ENCODE data around the gene RPL5. TPM values are rescaled to one million over a fixed set of nuclear protein-coding genes. Genes with fewer than 3 reads are reported as not detected.
A peak's percentile ranks its signal among the peaks of the same experiment; 100 is the strongest.

RPL5 gene
- total RNA-seq, 6 experiments from 2014 or later: 225 to 532 (median 294) TPM

GRCh38 chr1:92786111-92786901 lies 45.5 kb upstream of the RPL5 start:
- Histone ChIP-seq H3K27me3 (no peaks in the 10 kb centered on the region), H3K27ac (peak overlapping the region; percentile 87 to 93 (median 90)), H3K4me3 (no peak overlapping the region), H3K4me1 (peaks cover 0 to 7% (median 2%) of the 10 kb centered on the region in 4 donors), H3K9me3 (no peaks in the 10 kb centered on the region), H3K36me3 (no peaks in the 10 kb centered on the region)
- intact Hi-C loops (cut with DNase I): no loop called here
- ATAC-seq: no peak
- 77% methylated on average over 5 of the region's 5 CpGs for WGBS (ENCODE audit: insufficient coverage, low coverage, low lambda C conversion rate, missing lambda C conversion rate)
- no peak for DNase-seq
- TF ChIP-seq POLR2A (IDR thresholded peaks at IDR 0.05): no peak
- no peak for TF ChIP-seq CTCF (IDR thresholded peaks at IDR 0.05)

DNA sequence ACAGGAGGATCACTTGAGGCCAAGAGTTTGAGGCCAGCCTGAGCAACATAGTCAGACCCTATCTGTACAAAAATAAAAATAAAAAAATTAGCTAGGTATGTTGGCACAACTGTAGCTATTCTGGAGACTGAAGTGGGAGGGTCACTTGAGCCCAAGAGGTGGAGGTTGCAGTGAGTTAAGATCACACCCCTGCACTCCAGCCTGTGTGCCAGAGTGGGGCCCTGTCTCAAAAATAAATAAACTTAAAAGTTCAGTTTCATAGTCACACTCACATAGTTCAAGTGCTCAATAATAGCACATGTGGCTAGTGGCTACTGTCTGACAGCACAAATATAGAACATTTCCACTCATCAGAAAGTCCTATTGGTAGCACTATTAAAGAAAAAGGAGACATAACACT lies 41.8 kb upstream of the RPL5 start:
- intact Hi-C loops (cut with DNase I): no loop called here
- no peak for DNase-seq
- no peak for ATAC-seq
- Histone ChIP-seq H3K4me1 (no peaks in the 10 kb centered on the region), H3K4me3 (no peak overlapping the region), H3K27me3 (no peaks in the 10 kb centered on the region), H3K27ac (no peak overlapping the region), H3K36me3 (no peaks in the 10 kb centered on the region), H3K9me3 (no peaks in the 10 kb centered on the region)
- no peak for TF ChIP-seq CTCF (IDR thresholded peaks at IDR 0.05)
- no peak for TF ChIP-seq POLR2A (IDR thresholded peaks at IDR 0.05)

GRCh38 chr1:92790867-92791266 lies 41.0 kb upstream of the RPL5 start:
- no peak for ATAC-seq
- no peak for TF ChIP-seq CTCF (IDR thresholded peaks at IDR 0.05)
- TF ChIP-seq POLR2A (IDR thresholded peaks at IDR 0.05): no peak
- intact Hi-C loops (cut with DNase I): no loop called here
- 78% methylated on average over 2 of the region's 2 CpGs for WGBS (ENCODE audit: insufficient coverage, low coverage, low lambda C conversion rate, missing lambda C conversion rate)
- no peaks in the 10 kb centered on the region for H3K27me3 ChIP-seq
- no peaks in the 10 kb centered on the region for H3K4me1 ChIP-seq
- no peaks in the 10 kb centered on the region for H3K9me3 ChIP-seq
- H3K27ac ChIP-seq: no peak overlapping the region
- no peak overlapping the region for H3K4me3 ChIP-seq
- H3K36me3 ChIP-seq: no peaks in the 10 kb centered on the region
- DNase-seq: no peak

DNA sequence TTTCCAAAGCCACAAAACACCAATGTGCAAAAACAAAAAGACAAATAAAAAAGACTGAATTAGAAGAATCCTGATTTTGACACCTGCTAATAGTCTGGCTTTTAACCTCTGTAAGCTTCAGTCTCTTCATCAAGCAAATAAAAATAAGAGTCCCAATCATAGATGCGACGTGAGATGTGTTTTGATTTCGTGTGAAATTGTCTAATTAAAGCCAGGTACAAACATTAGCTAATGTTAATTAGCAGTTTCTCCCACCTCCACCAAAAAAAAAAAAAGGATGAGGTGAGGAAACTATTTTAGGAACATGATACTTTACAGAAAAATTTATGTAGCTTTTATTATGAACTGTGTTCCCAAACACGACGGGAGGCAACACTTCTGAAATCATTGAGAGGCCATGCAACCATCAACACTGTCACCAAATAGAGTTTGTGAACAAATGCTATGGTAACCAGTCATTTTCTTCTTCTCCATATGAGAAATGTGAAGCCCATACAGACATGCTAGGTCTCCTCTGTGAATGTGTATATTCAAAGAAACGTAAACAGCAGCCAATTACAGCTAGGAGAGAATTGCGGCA lies 40.3 kb upstream of the RPL5 start:
- intact Hi-C loops (cut with DNase I): no loop called here
- H3K36me3 ChIP-seq: no peaks in the 10 kb centered on the region
- H3K27ac ChIP-seq: no peak overlapping the region
- H3K27me3 ChIP-seq: no peaks in the 10 kb centered on the region
- ATAC-seq (no peak), DNase-seq (no peak)
- no peaks in the 10 kb centered on the region for H3K9me3 ChIP-seq
- H3K4me3 ChIP-seq: no peak overlapping the region
- no peaks in the 10 kb centered on the region for H3K4me1 ChIP-seq
- 74% methylated on average over 7 of the region's 7 CpGs for WGBS (ENCODE audit: insufficient coverage, low coverage, low lambda C conversion rate, missing lambda C conversion rate)
- TF ChIP-seq POLR2A (IDR thresholded peaks at IDR 0.05) (no peak), CTCF (IDR thresholded peaks at IDR 0.05) (no peak)

Measured in right lobe of liver (tissue), 6 donors.